WI38 (cell line): ENCODE results near the gene DEDD.

Experiments used
- H3K4me3 ChIP-seq: 2 replicates; pipeline ENCODE4 v1.5.1; 2011; ENCODE audit warnings: low read depth, mild to moderate bottlenecking, control low read depth, low read length
- CTCF ChIP-seq: IDR thresholded peaks from 2 replicates; pipeline ENCODE4 v1.5.1; 2012; ENCODE audit warnings: low read depth, mild to moderate bottlenecking, control low read depth, low read length

DEDD gene

DNA sequence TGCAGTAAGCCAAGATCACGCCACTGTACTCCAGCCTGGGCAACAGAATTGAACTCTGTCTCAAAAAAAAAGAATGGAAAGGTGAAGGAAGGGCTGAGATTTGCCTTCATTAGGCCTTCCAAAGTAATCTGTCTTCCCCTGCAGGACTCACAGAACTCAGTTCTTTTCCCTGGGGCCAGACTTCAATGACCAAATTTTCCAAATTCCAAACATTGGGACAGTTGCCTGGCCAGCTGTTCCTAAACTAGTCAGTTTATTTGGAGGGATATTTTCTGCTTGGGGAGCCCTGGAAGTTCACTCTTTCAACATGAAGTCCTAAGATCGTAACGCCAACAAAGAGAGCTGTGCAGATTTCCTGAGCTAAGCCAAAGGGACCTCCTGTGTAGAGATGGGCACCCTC lies 5.4 kb upstream of the DEDD start:
- no peak for TF ChIP-seq CTCF
- no peak overlapping the region for H3K4me3 ChIP-seq

- no peak for TF ChIP-seq CTCF
- H3K4me3 ChIP-seq, result peak overlapping the region; percentile 69
These were observed 813 bp upstream of the DEDD start for GRCh38 chr1:161133220-161133740.

- H3K4me3 ChIP-seq, result peak overlapping the region; percentile 69
- TF ChIP-seq CTCF, result no peak
These were observed 701 bp downstream of the DEDD start for GRCh38 chr1:161131523-161132409.

GRCh38 chr1:161130266-161130665 lies 2.2 kb downstream of the DEDD start:
- no peak for TF ChIP-seq CTCF
- no peak overlapping the region for H3K4me3 ChIP-seq

GRCh38 chr1:161128591-161129420 lies 3.7 kb downstream of the DEDD start:
- no peak for TF ChIP-seq CTCF
- H3K4me3 ChIP-seq, result no peak overlapping the region

DNA sequence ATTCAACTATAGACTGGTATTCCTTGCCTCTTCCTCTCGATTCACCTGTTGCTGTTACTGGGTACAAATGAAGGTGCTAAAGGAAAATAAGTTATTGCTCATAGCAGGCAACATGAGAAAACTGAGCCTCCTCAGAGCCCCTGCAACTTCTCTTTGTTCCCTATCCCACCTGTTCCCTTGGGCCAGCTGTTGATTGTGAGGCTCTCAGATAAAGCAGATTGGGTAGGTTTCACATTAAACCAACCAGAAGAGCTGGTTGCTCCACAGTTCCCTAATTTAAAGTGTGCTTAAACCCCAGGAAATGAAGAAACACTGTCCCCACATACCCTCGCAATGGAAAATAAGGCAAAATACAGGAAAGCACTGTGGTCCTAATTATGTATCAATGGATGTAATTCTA lies 4.8 kb downstream of the DEDD start:
- TF ChIP-seq CTCF, result no peak
- H3K4me3 ChIP-seq, result no peak overlapping the region
